ENCODE results near the gene GP1BB. TPM values are rescaled to one million over a fixed set of nuclear protein-coding genes. Genes with fewer than 3 reads are reported as not detected.

Gene GP1BB
- total and polyA plus RNA-seq, 2 donors = 2.1 to 9.6 TPM

- peaks cover 0 to 55% of the 10 kb centered on the region in 2 donors for H3K27me3 ChIP-seq (ENCODE audit: control insufficient read depth in 2 of 2, insufficient read depth in 1 of 2, low read length in 1 of 2)
- no peak for DNase-seq (ENCODE audit: low read depth in 6 of 9, low spot score in 9 of 9)
- peaks cover 0 to 5% of the 10 kb centered on the region in 2 donors for H3K4me1 ChIP-seq (ENCODE audit: control insufficient read depth in 2 of 2, insufficient read depth in 2 of 2, low read length in 2 of 2)
- 92% methylated on average over 21 of the region's 21 CpGs for WGBS
- H3K9me3 ChIP-seq (ENCODE audit: control insufficient read depth in 2 of 2, insufficient read depth in 1 of 2, low read length in 1 of 2) = no peaks in the 10 kb centered on the region
- H3K36me3 ChIP-seq (ENCODE audit: control insufficient read depth in 2 of 2, insufficient read depth in 2 of 2, low read length in 1 of 2) = no peaks in the 10 kb centered on the region
- H3K4me3 ChIP-seq (ENCODE audit: low read length in 2 of 2) = no peak overlapping the region
- H3K27ac ChIP-seq (ENCODE audit: low read depth in 1 of 2, low read length in 1 of 2) = no peak overlapping the region
Observed at GRCh38 chr22:19735665-19736510, 12.5 kb downstream of the GP1BB start.

- 96% methylated on average over 17 of the region's 17 CpGs for WGBS
- Histone ChIP-seq H3K36me3 (ENCODE audit: control insufficient read depth in 2 of 2, insufficient read depth in 2 of 2, low read length in 1 of 2) (no peaks in the 10 kb centered on the region), H3K4me3 (ENCODE audit: low read length in 2 of 2) (no peak overlapping the region), H3K27ac (ENCODE audit: low read depth in 1 of 2, low read length in 1 of 2) (no peak overlapping the region), H3K9me3 (ENCODE audit: control insufficient read depth in 2 of 2, insufficient read depth in 1 of 2, low read length in 1 of 2) (no peaks in the 10 kb centered on the region), H3K4me1 (ENCODE audit: control insufficient read depth in 2 of 2, insufficient read depth in 2 of 2, low read length in 2 of 2) (no peaks in the 10 kb centered on the region), H3K27me3 (ENCODE audit: control insufficient read depth in 2 of 2, insufficient read depth in 1 of 2, low read length in 1 of 2) (peaks cover 0 to 52% of the 10 kb centered on the region in 2 donors)
- no peak for DNase-seq (ENCODE audit: low read depth in 6 of 9, low spot score in 9 of 9)
Observed at GRCh38 chr22:19737846-19738663, 14.7 kb downstream of the GP1BB start.

- Histone ChIP-seq H3K27me3 (ENCODE audit: control insufficient read depth in 2 of 2, insufficient read depth in 1 of 2, low read length in 1 of 2) (peaks cover 0 to 48% of the 10 kb centered on the region in 2 donors), H3K4me3 (ENCODE audit: low read length in 2 of 2) (no peak overlapping the region), H3K36me3 (ENCODE audit: control insufficient read depth in 2 of 2, insufficient read depth in 2 of 2, low read length in 1 of 2) (no peaks in the 10 kb centered on the region), H3K4me1 (ENCODE audit: control insufficient read depth in 2 of 2, insufficient read depth in 2 of 2, low read length in 2 of 2) (no peaks in the 10 kb centered on the region), H3K9me3 (ENCODE audit: control insufficient read depth in 2 of 2, insufficient read depth in 1 of 2, low read length in 1 of 2) (no peaks in the 10 kb centered on the region), H3K27ac (ENCODE audit: low read depth in 1 of 2, low read length in 1 of 2) (no peak overlapping the region)
- DNase-seq (ENCODE audit: low read depth in 6 of 9, low spot score in 9 of 9) = no peak
- 86% methylated on average over 31 of the region's 31 CpGs for WGBS
Observed at GRCh38 chr22:19738664-19739447, 15.5 kb downstream of the GP1BB start.

DNA sequence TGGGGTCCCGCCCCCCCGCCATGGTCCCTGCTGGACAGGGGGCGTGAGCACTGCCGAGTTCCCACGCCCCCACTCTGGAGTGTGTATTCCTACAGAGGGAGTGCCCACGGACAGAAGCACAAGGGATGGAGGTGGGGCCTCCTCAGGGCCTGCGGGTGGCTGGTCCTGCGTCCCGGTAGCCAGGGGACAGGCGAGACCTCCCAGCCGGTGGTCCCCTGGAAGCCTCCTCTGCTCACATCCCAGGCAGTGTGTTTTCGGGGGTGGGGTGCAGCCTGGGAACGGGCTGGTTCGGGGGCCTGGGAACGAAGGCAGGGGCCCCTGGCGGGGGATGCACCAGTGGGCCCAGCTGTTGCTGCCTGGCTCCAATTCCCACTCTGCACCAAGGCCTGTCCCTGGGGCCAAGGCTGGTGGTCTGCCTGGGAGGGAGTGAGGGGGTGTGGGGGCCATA is 16.1 kb downstream of the GP1BB start:
- H3K27me3 ChIP-seq (ENCODE audit: control insufficient read depth in 2 of 2, insufficient read depth in 1 of 2, low read length in 1 of 2) = peaks cover 0 to 47% of the 10 kb centered on the region in 2 donors
- no peak for DNase-seq (ENCODE audit: low read depth in 6 of 9, low spot score in 9 of 9)
- no peaks in the 10 kb centered on the region for H3K36me3 ChIP-seq (ENCODE audit: control insufficient read depth in 2 of 2, insufficient read depth in 2 of 2, low read length in 1 of 2)
- H3K27ac ChIP-seq (ENCODE audit: low read depth in 1 of 2, low read length in 1 of 2) = no peak overlapping the region
- H3K4me3 ChIP-seq (ENCODE audit: low read length in 2 of 2) = no peak overlapping the region
- WGBS = 92% methylated on average over 16 of the region's 16 CpGs
- no peaks in the 10 kb centered on the region for H3K9me3 ChIP-seq (ENCODE audit: control insufficient read depth in 2 of 2, insufficient read depth in 1 of 2, low read length in 1 of 2)
- H3K4me1 ChIP-seq (ENCODE audit: control insufficient read depth in 2 of 2, insufficient read depth in 2 of 2, low read length in 2 of 2) = no peaks in the 10 kb centered on the region

GRCh38 chr22:19739911-19740449 is 16.6 kb downstream of the GP1BB start:
- Histone ChIP-seq H3K36me3 (ENCODE audit: control insufficient read depth in 2 of 2, insufficient read depth in 2 of 2, low read length in 1 of 2) (no peaks in the 10 kb centered on the region), H3K4me3 (ENCODE audit: low read length in 2 of 2) (no peak overlapping the region), H3K9me3 (ENCODE audit: control insufficient read depth in 2 of 2, insufficient read depth in 1 of 2, low read length in 1 of 2) (no peaks in the 10 kb centered on the region), H3K27me3 (ENCODE audit: control insufficient read depth in 2 of 2, insufficient read depth in 1 of 2, low read length in 1 of 2) (peaks cover 0 to 47% of the 10 kb centered on the region in 2 donors), H3K4me1 (ENCODE audit: control insufficient read depth in 2 of 2, insufficient read depth in 2 of 2, low read length in 2 of 2) (no peaks in the 10 kb centered on the region), H3K27ac (ENCODE audit: low read depth in 1 of 2, low read length in 1 of 2) (no peak overlapping the region)
- DNase-seq (ENCODE audit: low read depth in 6 of 9, low spot score in 9 of 9) = no peak
- WGBS = 95% methylated on average over 7 of the region's 7 CpGs

DNA sequence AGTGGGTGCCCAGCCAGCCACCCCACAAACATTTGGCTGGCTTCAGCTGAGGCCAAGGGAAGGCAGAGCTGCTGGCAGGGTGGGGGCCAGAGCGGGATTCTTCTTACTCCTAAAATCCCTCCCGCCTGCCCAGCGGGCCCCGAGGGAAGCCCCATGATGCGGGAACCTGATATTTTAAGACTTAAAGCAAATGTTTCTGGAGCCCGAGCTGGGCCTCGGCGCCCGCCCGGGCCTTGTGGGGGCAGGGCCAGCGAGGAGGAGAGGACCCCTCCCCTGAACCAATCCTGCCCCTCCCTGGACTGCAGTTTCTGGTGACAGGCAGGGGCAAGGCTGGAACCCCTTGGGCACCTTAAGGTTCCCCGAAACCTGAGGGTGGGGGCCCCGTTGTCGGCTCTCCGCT is 17.2 kb downstream of the GP1BB start:
- Histone ChIP-seq H3K4me1 (ENCODE audit: control insufficient read depth in 2 of 2, insufficient read depth in 2 of 2, low read length in 2 of 2) (no peaks in the 10 kb centered on the region), H3K36me3 (ENCODE audit: control insufficient read depth in 2 of 2, insufficient read depth in 2 of 2, low read length in 1 of 2) (no peaks in the 10 kb centered on the region), H3K9me3 (ENCODE audit: control insufficient read depth in 2 of 2, insufficient read depth in 1 of 2, low read length in 1 of 2) (no peaks in the 10 kb centered on the region), H3K27ac (ENCODE audit: low read depth in 1 of 2, low read length in 1 of 2) (no peak overlapping the region), H3K27me3 (ENCODE audit: control insufficient read depth in 2 of 2, insufficient read depth in 1 of 2, low read length in 1 of 2) (peaks cover 0 to 48% of the 10 kb centered on the region in 2 donors), H3K4me3 (ENCODE audit: low read length in 2 of 2) (no peak overlapping the region)
- WGBS = 94% methylated on average over 15 of the region's 15 CpGs
- DNase-seq (ENCODE audit: low read depth in 6 of 9, low spot score in 9 of 9) = no peak

- Histone ChIP-seq H3K27ac (ENCODE audit: low read depth in 1 of 2, low read length in 1 of 2) (no peak overlapping the region), H3K36me3 (ENCODE audit: control insufficient read depth in 2 of 2, insufficient read depth in 2 of 2, low read length in 1 of 2) (no peaks in the 10 kb centered on the region), H3K9me3 (ENCODE audit: control insufficient read depth in 2 of 2, insufficient read depth in 1 of 2, low read length in 1 of 2) (no peaks in the 10 kb centered on the region), H3K4me1 (ENCODE audit: control insufficient read depth in 2 of 2, insufficient read depth in 2 of 2, low read length in 2 of 2) (no peaks in the 10 kb centered on the region), H3K27me3 (ENCODE audit: control insufficient read depth in 2 of 2, insufficient read depth in 1 of 2, low read length in 1 of 2) (peaks cover 0 to 44% of the 10 kb centered on the region in 2 donors), H3K4me3 (ENCODE audit: low read length in 2 of 2) (no peak overlapping the region)
- 97% methylated on average over 7 of the region's 7 CpGs for WGBS
- DNase-seq (ENCODE audit: low read depth in 6 of 9, low spot score in 9 of 9) = no peak
Observed at GRCh38 chr22:19741053-19741452, 17.7 kb downstream of the GP1BB start.

- DNase-seq (ENCODE audit: low read depth in 6 of 9, low spot score in 9 of 9) = no peak
- Histone ChIP-seq H3K27ac (ENCODE audit: low read depth in 1 of 2, low read length in 1 of 2) (no peak overlapping the region), H3K9me3 (ENCODE audit: control insufficient read depth in 2 of 2, insufficient read depth in 1 of 2, low read length in 1 of 2) (no peaks in the 10 kb centered on the region), H3K4me1 (ENCODE audit: control insufficient read depth in 2 of 2, insufficient read depth in 2 of 2, low read length in 2 of 2) (no peaks in the 10 kb centered on the region), H3K27me3 (ENCODE audit: control insufficient read depth in 2 of 2, insufficient read depth in 1 of 2, low read length in 1 of 2) (peaks cover 0 to 36% of the 10 kb centered on the region in 2 donors), H3K36me3 (ENCODE audit: control insufficient read depth in 2 of 2, insufficient read depth in 2 of 2, low read length in 1 of 2) (no peaks in the 10 kb centered on the region), H3K4me3 (ENCODE audit: low read length in 2 of 2) (no peak overlapping the region)
- 95% methylated on average over 21 of the region's 21 CpGs for WGBS
Observed at GRCh38 chr22:19742160-19743066, 19.1 kb downstream of the GP1BB start.
